IMR-90 (cell line): ENCODE data around the gene SPSB2. TPM values are rescaled to one million over a fixed set of nuclear protein-coding genes. Genes with fewer than 3 reads are reported as not detected.

Experiments used
- ATAC-seq: fragments of 200-7000 bp; cut with Tn5 transposase; 2 replicates; pipeline ENCODE4 v1.9.1; 2020; ENCODE audit warnings: low read depth, mild to moderate bottlenecking, moderate library complexity
- BruUV-seq: library from RNA; stranded (reverse); fragments of 400-500 nt; replicated peaks from 2 replicates; lab custom pipeline; 2021; lab: Mats Ljungman, UMichigan
- CTCF ChIA-PET: fragments of 300-600 bp; formaldehyde crosslinking; extraction: SDS; loops from one replicate; lab custom pipeline; 2021; ENCODE audit warnings: antibody characterized with exemption; lab: Yijun Ruan, JAX
- POLR2A ChIA-PET: fragments of 300-600 bp; sonication (Branson Sonifier 250); formaldehyde crosslinking; loops from one replicate; lab custom pipeline; 2022; ENCODE audit warnings: antibody characterized with exemption; ENCODE audit not compliant: unreplicated experiment; lab: Charles Lee
- DNase-seq: peaks from one replicate; pipeline ENCODE4 v3.0.0; 2013
- H2AFZ ChIP-seq: replicated peaks from 2 replicates; pipeline ENCODE3; 2013; ENCODE audit warnings: low read length, mild to moderate bottlenecking; ENCODE audit not compliant: poor library complexity
- H2AK5ac ChIP-seq: 2 replicates; pipeline ENCODE4 v1.6.1; 2013; ENCODE audit warnings: low read depth, low read length, inconsistent platforms
- H2AK9ac ChIP-seq: replicated peaks from 2 replicates; pipeline ENCODE3; 2013; ENCODE audit warnings: mild to moderate bottlenecking, low read depth, low read length, moderate library complexity; ENCODE audit not compliant: poor library complexity
- H2BK120ac ChIP-seq: 2 replicates; pipeline ENCODE4 v1.6.1; 2013; ENCODE audit warnings: low read depth, low read length, inconsistent platforms
- H2BK15ac ChIP-seq: 3 replicates; pipeline ENCODE4 v1.6.1; 2013; ENCODE audit warnings: low read depth, low read length, inconsistent platforms
- H2BK20ac ChIP-seq: 2 replicates; pipeline ENCODE4 v1.6.1; 2013; ENCODE audit warnings: low read depth, mild to moderate bottlenecking, inconsistent platforms, low read length, moderate library complexity
- H2BK5ac ChIP-seq: 2 replicates; pipeline ENCODE4 v1.6.1; 2013; ENCODE audit warnings: mild to moderate bottlenecking, low read depth, low read length, inconsistent platforms; ENCODE audit not compliant: poor library complexity, severe bottlenecking
- H3K14ac ChIP-seq: replicated peaks from 2 replicates; pipeline ENCODE4 v1.6.1; 2013; ENCODE audit warnings: low read depth, low read length, inconsistent platforms
- H3K18ac ChIP-seq: 2 replicates; pipeline ENCODE4 v1.6.1; 2013; ENCODE audit warnings: low read depth, low read length, control low read depth
- H3K23ac ChIP-seq: 2 replicates; pipeline ENCODE4 v1.6.1; 2013; ENCODE audit warnings: low read depth, low read length, inconsistent platforms
- H3K27ac ChIP-seq: 2 replicates; pipeline ENCODE4 v1.5.1; 2013; ENCODE audit warnings: mild to moderate bottlenecking, control low read depth, low read length; ENCODE audit not compliant: insufficient read depth
- H3K27me3 ChIP-seq: 2 replicates; pipeline ENCODE4 v1.6.1; 2013; ENCODE audit warnings: low read length; ENCODE audit not compliant: control insufficient read depth, insufficient read depth
- H3K36me3 ChIP-seq: 2 replicates; pipeline ENCODE4 v1.6.1; 2013; ENCODE audit warnings: low read length, mixed read lengths; ENCODE audit not compliant: control insufficient read depth, insufficient read depth
- H3K4ac ChIP-seq: 2 replicates; pipeline ENCODE4 v1.6.1; 2013; ENCODE audit warnings: low read depth, low read length, inconsistent platforms
- H3K4me1 ChIP-seq: 2 replicates; pipeline ENCODE4 v1.6.1; 2013; ENCODE audit warnings: low read length, mixed read lengths; ENCODE audit not compliant: control insufficient read depth, insufficient read depth
- H3K4me2 ChIP-seq: 2 replicates; pipeline ENCODE4 v1.6.1; 2013; ENCODE audit warnings: low read depth, mild to moderate bottlenecking, control low read depth, low read length, moderate library complexity
- H3K4me3 ChIP-seq: 2 replicates; pipeline ENCODE4 v1.5.1; 2013; ENCODE audit warnings: low read depth, mild to moderate bottlenecking, control low read depth, low read length, moderate library complexity; ENCODE audit not compliant: insufficient read depth
- H3K56ac ChIP-seq: 2 replicates; pipeline ENCODE4 v1.6.1; 2013; ENCODE audit warnings: low read length, inconsistent platforms; ENCODE audit not compliant: insufficient read depth; ENCODE audit errors: extremely low read depth
- H3K79me1 ChIP-seq, 2 experiments: 2 replicates each; pipeline ENCODE4 v1.6.1; 2013; ENCODE audit warnings: low read length in 2 of 2, inconsistent platforms in 1 of 2, low read depth in 1 of 2
- H3K9ac ChIP-seq: 2 replicates; pipeline ENCODE4 v1.6.1; 2013; ENCODE audit warnings: low read depth, low read length, control low read depth
- H3K9me1 ChIP-seq: 2 replicates; pipeline ENCODE4 v1.6.1; 2013; ENCODE audit warnings: low read length, inconsistent platforms; ENCODE audit not compliant: insufficient read depth
- H3K9me3 ChIP-seq: 2 replicates; pipeline ENCODE4 v1.6.1; 2013; ENCODE audit warnings: low read length; ENCODE audit not compliant: control insufficient read depth, insufficient read depth
- H4K20me1 ChIP-seq: 2 replicates; pipeline ENCODE4 v1.6.1; 2013; ENCODE audit warnings: low read length, inconsistent platforms; ENCODE audit not compliant: insufficient read depth
- H4K5ac ChIP-seq: 2 replicates; pipeline ENCODE4 v1.6.1; 2013; ENCODE audit warnings: mild to moderate bottlenecking, low read depth, low read length, control low read depth
- H4K8ac ChIP-seq, 2 experiments: 2 replicates each; pipeline ENCODE4 v1.6.1; 2013; ENCODE audit warnings: low read depth in 2 of 2, low read length in 2 of 2, control low read depth in 1 of 2, inconsistent platforms in 1 of 2
- H4K91ac ChIP-seq: 2 replicates; pipeline ENCODE4 v1.6.1; 2013; ENCODE audit warnings: low read depth, low read length, inconsistent platforms; ENCODE audit not compliant: insufficient read depth
- BHLHE40 ChIP-seq: fragments of 150-350 bp; IDR thresholded peaks from 2 replicates; pipeline ENCODE4 v1.6.1; 2016; ENCODE audit warnings: mild to moderate bottlenecking, low read depth, low read length
- CEBPB ChIP-seq: IDR thresholded peaks from 2 replicates; pipeline ENCODE4 v1.6.1; 2012; ENCODE audit warnings: low read depth, low read length, improper control_type of control experiment
- CHD1 ChIP-seq: IDR thresholded peaks from 2 replicates; pipeline ENCODE4 v1.6.1; 2012; ENCODE audit warnings: low read depth, low read length, improper control_type of control experiment
- CTCF ChIP-seq: conservative IDR thresholded peaks from 2 replicates; pipeline ENCODE4 v1.5.1; 2012; ENCODE audit warnings: mild to moderate bottlenecking, low read depth, low read length, improper control_type of control experiment
- FOS ChIP-seq: fragments of 150-350 bp; IDR thresholded peaks from 2 replicates; pipeline ENCODE4 v1.6.1; 2016; ENCODE audit warnings: low read depth, low read length
- MAFK ChIP-seq: IDR thresholded peaks from 2 replicates; pipeline ENCODE4 v1.6.1; 2012; ENCODE audit warnings: low read depth, low read length, improper control_type of control experiment
- MAZ ChIP-seq: IDR thresholded peaks from 2 replicates; pipeline ENCODE4 v1.6.1; 2012; ENCODE audit warnings: low read depth, mild to moderate bottlenecking, low read length, improper control_type of control experiment, moderate library complexity, borderline replicate concordance
- MXI1 ChIP-seq: IDR thresholded peaks from 2 replicates; pipeline ENCODE4 v1.6.1; 2012; ENCODE audit warnings: low read depth, mild to moderate bottlenecking, low read length, moderate library complexity, borderline replicate concordance
- NFE2L2 ChIP-seq: fragments of 150-350 bp; IDR thresholded peaks from 2 replicates; pipeline ENCODE4 v1.6.1; 2016; ENCODE audit warnings: low read depth, mild to moderate bottlenecking, low read length
- POLR2A ChIP-seq: IDR thresholded peaks from 2 replicates; pipeline ENCODE4 v1.6.1; 2012; ENCODE audit warnings: mild to moderate bottlenecking, low read depth, low read length
- RAD21 ChIP-seq: IDR thresholded peaks from 2 replicates; pipeline ENCODE4 v1.6.1; 2012; ENCODE audit warnings: low read length, improper control_type of control experiment
- RCOR1 ChIP-seq: IDR thresholded peaks from 2 replicates; pipeline ENCODE4 v1.6.1; 2012; ENCODE audit warnings: mild to moderate bottlenecking, low read length, improper control_type of control experiment; ENCODE audit not compliant: insufficient replicate concordance
- RFX5 ChIP-seq: IDR thresholded peaks from 2 replicates; pipeline ENCODE4 v1.8.0; 2012; ENCODE audit warnings: low read depth, mild to moderate bottlenecking, low read length, moderate library complexity
- SMC3 ChIP-seq: fragments of 150-350 bp; IDR thresholded peaks from 2 replicates; pipeline ENCODE4 v1.6.1; 2016; ENCODE audit warnings: low read depth, mild to moderate bottlenecking, antibody characterized with exemption, low read length, moderate library complexity
- WGBS, 2 experiments: methylation state at CpG; one replicate each; pipeline versions ENCODE4 v1.1.5 to v1.1.7; 2013; ENCODE audit warnings: missing lambda C conversion rate in 2 of 2; ENCODE audit not compliant: insufficient read length in 1 of 2; ENCODE audit errors: extremely low coverage in 2 of 2; 5-methylcytosine and 5-hydroxymethylcytosine counted together
- dilution Hi-C: fragments of 300-500 bp; cut with HindIII; formaldehyde crosslinking; loops from one replicate; pipeline ENCODE4 v1.14.3; 2018; ENCODE audit warnings: low sequenced_read_pairs; ENCODE audit not compliant: unreplicated experiment
- in situ Hi-C: fragments of 300-500 bp; cut with MboI; formaldehyde crosslinking; loops from 3 replicates; pipeline ENCODE4 v1.14.3; 2019; ENCODE audit warnings: low sequenced_read_pairs, inconsistent platforms, mixed read lengths
- intact Hi-C: fragments of 100-400 bp; cut with micrococcal nuclease; formaldehyde crosslinking; loops from 2 replicates; pipeline ENCODE4 v1.10.0; 2022
- polyA plus RNA-seq, 3 experiments: library from polyadenylated mRNA; depleted of rRNA; stranded (reverse); fragments of >200 nt; gene quantifications; 2 replicates each; pipeline ENCODE4 v1.2.3, GENCODE V29; 2012; ENCODE audit warnings: low replicate concordance in 1 of 3
- total RNA-seq: library from RNA; depleted of rRNA; stranded (reverse); fragments of >200 nt; gene quantifications from 2 replicates; pipeline ENCODE4 v1.2.3, GENCODE V29; 2012
- TF ChIP-seq, protein P1 (sequence below): fragments of 150-350 bp; IDR thresholded peaks from 2 replicates; pipeline ENCODE4 v1.6.1; 2016; ENCODE audit warnings: low read depth, mild to moderate bottlenecking, low read length, moderate library complexity, borderline replicate concordance
- TF ChIP-seq, protein P2 (sequence below): fragments of 150-350 bp; IDR thresholded peaks from 2 replicates; pipeline ENCODE4 v1.6.1; 2017; ENCODE audit warnings: mild to moderate bottlenecking, antibody characterized with exemption, low read length, low read depth

The SPSB2 gene
- total and polyA plus RNA-seq, 2 of the 4 experiments (the other 2 are of a cell fraction), result 1.3 to 4.1 TPM

DNA sequence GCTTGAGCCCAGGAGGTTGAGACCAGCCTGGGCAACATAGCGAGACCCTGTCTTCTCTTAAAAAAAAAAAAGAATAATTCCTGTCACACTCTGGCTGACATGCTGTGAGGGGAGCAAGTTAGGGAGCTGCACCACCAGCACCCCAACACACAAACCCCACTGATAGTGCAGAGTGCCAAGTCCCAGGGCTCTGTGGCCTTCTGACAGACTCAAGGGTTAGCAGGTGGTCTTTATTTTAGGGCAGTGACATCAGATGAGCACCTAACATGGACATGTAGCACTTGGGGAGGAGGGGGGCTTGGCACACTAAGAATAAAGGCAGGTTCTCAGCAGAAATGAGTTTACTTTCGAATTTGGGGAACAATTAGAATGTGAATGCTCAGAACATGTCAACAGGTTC, 14.3 kb downstream of the SPSB2 start:
- WGBS, 2 experiments, result no CpG with 5 or more reads among the region's 2 CpGs
- H3K4me1 ChIP-seq, result peaks cover 3% of the 10 kb centered on the region; the same call in 1 of the 2 replicates
- ChIA-PET POLR2A (no interaction called here), CTCF (no interaction called here)
- no peak overlapping the region for H2AK9ac ChIP-seq
- H3K23ac ChIP-seq, result no peak overlapping the region
- H4K8ac ChIP-seq, result no peak overlapping the region
- H4K20me1 ChIP-seq, result peaks cover 3% of the 10 kb centered on the region; the same call in 1 of the 2 replicates
- H3K56ac ChIP-seq, result no peak overlapping the region
- no peak overlapping the region for H2BK15ac ChIP-seq
- ATAC-seq (no peak), DNase-seq (no peak)
- H2BK20ac ChIP-seq, result no peak overlapping the region
- no peak overlapping the region for H3K4me3 ChIP-seq
- H3K4ac ChIP-seq, result no peak overlapping the region
- no peak overlapping the region for H2AK5ac ChIP-seq
- H3K9ac ChIP-seq, result no peak overlapping the region
- H2BK120ac ChIP-seq, result no peak overlapping the region
- dilution Hi-C loops (no loop called here), intact Hi-C loops (no loop called here), in situ Hi-C loops (no loop called here)
- no peaks in the 10 kb centered on the region for H3K9me1 ChIP-seq
- H3K4me2 ChIP-seq, result no peak overlapping the region
- no peak overlapping the region for H2AFZ ChIP-seq
- TF ChIP-seq, protein P1, sequence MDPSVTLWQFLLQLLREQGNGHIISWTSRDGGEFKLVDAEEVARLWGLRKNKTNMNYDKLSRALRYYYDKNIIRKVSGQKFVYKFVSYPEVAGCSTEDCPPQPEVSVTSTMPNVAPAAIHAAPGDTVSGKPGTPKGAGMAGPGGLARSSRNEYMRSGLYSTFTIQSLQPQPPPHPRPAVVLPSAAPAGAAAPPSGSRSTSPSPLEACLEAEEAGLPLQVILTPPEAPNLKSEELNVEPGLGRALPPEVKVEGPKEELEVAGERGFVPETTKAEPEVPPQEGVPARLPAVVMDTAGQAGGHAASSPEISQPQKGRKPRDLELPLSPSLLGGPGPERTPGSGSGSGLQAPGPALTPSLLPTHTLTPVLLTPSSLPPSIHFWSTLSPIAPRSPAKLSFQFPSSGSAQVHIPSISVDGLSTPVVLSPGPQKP, result no peak
- no peak for TF ChIP-seq MAZ
- TF ChIP-seq, protein P2, sequence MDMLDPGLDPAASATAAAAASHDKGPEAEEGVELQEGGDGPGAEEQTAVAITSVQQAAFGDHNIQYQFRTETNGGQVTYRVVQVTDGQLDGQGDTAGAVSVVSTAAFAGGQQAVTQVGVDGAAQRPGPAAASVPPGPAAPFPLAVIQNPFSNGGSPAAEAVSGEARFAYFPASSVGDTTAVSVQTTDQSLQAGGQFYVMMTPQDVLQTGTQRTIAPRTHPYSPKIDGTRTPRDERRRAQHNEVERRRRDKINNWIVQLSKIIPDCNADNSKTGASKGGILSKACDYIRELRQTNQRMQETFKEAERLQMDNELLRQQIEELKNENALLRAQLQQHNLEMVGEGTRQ, result no peak
- TF ChIP-seq POLR2A, result no peak
- TF ChIP-seq CEBPB, result no peak
- TF ChIP-seq BHLHE40, result no peak
- no peak for TF ChIP-seq RAD21
- no peak for TF ChIP-seq SMC3
- TF ChIP-seq MXI1, result no peak
- no peak for TF ChIP-seq CHD1
- TF ChIP-seq RFX5, result no peak
- no peak for TF ChIP-seq CTCF
- TF ChIP-seq MAFK, result no peak
- no peak for TF ChIP-seq NFE2L2
- TF ChIP-seq RCOR1, result no peak
- no peak for TF ChIP-seq FOS
- no peak overlapping the region for H3K18ac ChIP-seq
- peaks cover 76% of the 10 kb centered on the region for H3K36me3 ChIP-seq
- no peak overlapping the region for H3K27ac ChIP-seq
- peaks cover 13 to 37% of the 10 kb centered on the region in 2 experiments for H3K79me1 ChIP-seq
- H3K27me3 ChIP-seq, result no peaks in the 10 kb centered on the region
- no peak overlapping the region for H3K14ac ChIP-seq
- no peaks in the 10 kb centered on the region for H3K9me3 ChIP-seq
- no peak overlapping the region for H4K5ac ChIP-seq
- H4K91ac ChIP-seq, result no peak overlapping the region
- no TSS peak for BruUV-seq
- no peak overlapping the region for H2BK5ac ChIP-seq
